Activated CD4-positive, alpha-beta T cell treated with anti-CD3 and anti-CD28 coated beads, Interleukin-10, Interleukin-2, amounts not matched to agents 100 ng/mL and 50 ng/mL, durations not matched to agents 16 hours and 8 hours (primary cell): ENCODE data around the gene ZNF451.
A peak's percentile ranks its signal among the peaks of the same experiment; 100 is the strongest.
"Not testable (repeated sequence)": the region's sequence is repeated elsewhere in the genome, so short reads cannot be mapped to it uniquely, and the experiment has no call there.

Experiments
- DNase-seq: peaks from one replicate; pipeline ENCODE4 v3.0.0-alpha.2; 2020

ZNF451 gene

GRCh38 chr6:57089687-57090457 lies at the start of gene ZNF451:
ZNF451 (plus strand) TSS chr6:57090188; CDS start chr6:57090254, 66 bp downstream.
- peak; percentile 98 for DNase-seq

GRCh38 chr6:57044061-57044460 lies 45.9 kb upstream of the ZNF451 start:
- DNase-seq: not testable (repeated sequence)

GRCh38 chr6:57044568-57044967 lies 45.4 kb upstream of the ZNF451 start:
- DNase-seq: no peak

- peak; percentile 94 for DNase-seq
Measured at GRCh38 chr6:57046332-57047256, 43.4 kb upstream of the ZNF451 start, which contains the start of gene KIAA1586. KIAA1586 (plus strand) TSS chr6:57046693; CDS start chr6:57046756, 63 bp downstream.

GRCh38 chr6:57047257-57047585 lies 42.8 kb upstream of the ZNF451 start:
- DNase-seq: not testable (repeated sequence)

- DNase-seq: not testable (repeated sequence)
Measured at GRCh38 chr6:57047859-57048258, 42.1 kb upstream of the ZNF451 start.

- DNase-seq: no peak
Measured at GRCh38 chr6:57048577-57048976, 41.4 kb upstream of the ZNF451 start.

GRCh38 chr6:57063847-57064246 lies 26.1 kb upstream of the ZNF451 start:
- DNase-seq: no peak

GRCh38 chr6:57064809-57065208 lies 25.2 kb upstream of the ZNF451 start:
- DNase-seq: no peak

- DNase-seq: no peak
Measured at GRCh38 chr6:57068061-57068460, 21.9 kb upstream of the ZNF451 start.

- no peak for DNase-seq
Measured at GRCh38 chr6:57069228-57069627, 20.8 kb upstream of the ZNF451 start.

GRCh38 chr6:57069920-57070331 lies 20.1 kb upstream of the ZNF451 start:
- DNase-seq: no peak

GRCh38 chr6:57072108-57072507 lies 17.9 kb upstream of the ZNF451 start:
- no peak for DNase-seq

- DNase-seq: no peak
Measured at GRCh38 chr6:57074383-57074782, 15.6 kb upstream of the ZNF451 start.

GRCh38 chr6:57075092-57075491 lies 14.9 kb upstream of the ZNF451 start:
- DNase-seq: no peak

- DNase-seq: no peak
Measured at GRCh38 chr6:57078531-57079207, 11.3 kb upstream of the ZNF451 start.

- DNase-seq: peak; percentile 23
Measured at GRCh38 chr6:57085471-57085870, 4.5 kb upstream of the ZNF451 start.

GRCh38 chr6:57086843-57087242 lies 3.1 kb upstream of the ZNF451 start:
- no peak for DNase-seq

- DNase-seq: no peak
Measured at GRCh38 chr6:57087916-57088315, 2.1 kb upstream of the ZNF451 start.

GRCh38 chr6:57089265-57089664 lies 723 bp upstream of the ZNF451 start:
- no peak for DNase-seq

GRCh38 chr6:57090458-57091067 lies 575 bp downstream of the ZNF451 start:
- DNase-seq: not testable (repeated sequence)

GRCh38 chr6:57091375-57091774 lies 1.4 kb downstream of the ZNF451 start:
- not testable (repeated sequence) for DNase-seq

- no peak for DNase-seq
Measured at GRCh38 chr6:57094689-57095088, 4.7 kb downstream of the ZNF451 start.
